Measurements from ENCODE around the gene S1PR1. TPM values are rescaled to one million over a fixed set of nuclear protein-coding genes. Genes with fewer than 3 reads are reported as not detected.

Gene S1PR1
- total RNA-seq, 1 donor from 2014 or later = 85.2 TPM

DNA sequence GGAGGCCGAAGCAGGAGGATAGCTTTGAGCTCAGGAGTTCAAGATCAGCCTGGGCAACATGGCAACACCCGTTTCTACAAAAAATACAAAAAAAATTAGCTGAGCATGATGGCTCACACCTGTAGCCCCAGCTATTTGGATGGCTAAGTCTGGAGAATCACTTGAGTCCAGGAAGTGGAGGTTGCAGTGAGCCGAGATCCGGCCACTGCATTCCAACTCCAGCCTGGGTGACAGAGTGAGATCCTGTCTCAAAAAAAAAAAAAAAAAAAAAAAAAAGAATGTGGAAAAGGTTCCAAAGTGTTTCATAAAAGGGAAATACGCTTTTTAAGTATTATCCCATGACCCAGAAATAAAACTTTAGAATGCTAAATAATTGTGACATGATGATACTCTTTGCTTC is 8.0 kb downstream of the S1PR1 start:
- DNase-seq (no peak), ATAC-seq (ENCODE audit: low read depth) (no peak)
- peaks cover 85% of the 10 kb centered on the region for H3K4me1 Mint-ChIP-seq
- H3K9me3 Mint-ChIP-seq = no peaks in the 10 kb centered on the region
- H3K36me3 Mint-ChIP-seq (ENCODE audit: low read depth) = peaks cover 36% of the 10 kb centered on the region
- TF ChIP-seq, protein P1, sequence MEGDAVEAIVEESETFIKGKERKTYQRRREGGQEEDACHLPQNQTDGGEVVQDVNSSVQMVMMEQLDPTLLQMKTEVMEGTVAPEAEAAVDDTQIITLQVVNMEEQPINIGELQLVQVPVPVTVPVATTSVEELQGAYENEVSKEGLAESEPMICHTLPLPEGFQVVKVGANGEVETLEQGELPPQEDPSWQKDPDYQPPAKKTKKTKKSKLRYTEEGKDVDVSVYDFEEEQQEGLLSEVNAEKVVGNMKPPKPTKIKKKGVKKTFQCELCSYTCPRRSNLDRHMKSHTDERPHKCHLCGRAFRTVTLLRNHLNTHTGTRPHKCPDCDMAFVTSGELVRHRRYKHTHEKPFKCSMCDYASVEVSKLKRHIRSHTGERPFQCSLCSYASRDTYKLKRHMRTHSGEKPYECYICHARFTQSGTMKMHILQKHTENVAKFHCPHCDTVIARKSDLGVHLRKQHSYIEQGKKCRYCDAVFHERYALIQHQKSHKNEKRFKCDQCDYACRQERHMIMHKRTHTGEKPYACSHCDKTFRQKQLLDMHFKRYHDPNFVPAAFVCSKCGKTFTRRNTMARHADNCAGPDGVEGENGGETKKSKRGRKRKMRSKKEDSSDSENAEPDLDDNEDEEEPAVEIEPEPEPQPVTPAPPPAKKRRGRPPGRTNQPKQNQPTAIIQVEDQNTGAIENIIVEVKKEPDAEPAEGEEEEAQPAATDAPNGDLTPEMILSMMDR (IDR thresholded peaks at IDR 0.05) = no peak
- POLR2A ChIA-PET = interaction anchor here (0.6 to 2.0 kb wide), 6 partner anchors 8 to 219 kb away, joined by 3 to 6 read pairs (median 4); partner anchors contain the start of gene DPH5
- peak overlapping the region; percentile 47 for H3K27ac Mint-ChIP-seq
- H3K4me3 Mint-ChIP-seq = no peak overlapping the region
- no peaks in the 10 kb centered on the region for H3K27me3 Mint-ChIP-seq
- intact Hi-C loops (cut with micrococcal nuclease) = loop anchor here (5.0 kb wide), 1 partner anchor 162 kb away; no protein-coding TSS in a partner anchor
- CTCF ChIA-PET = interaction anchor here (5.6 kb wide), 1 partner anchor 43 kb away, joined by 43 read pairs; no protein-coding TSS in a partner anchor

DNA sequence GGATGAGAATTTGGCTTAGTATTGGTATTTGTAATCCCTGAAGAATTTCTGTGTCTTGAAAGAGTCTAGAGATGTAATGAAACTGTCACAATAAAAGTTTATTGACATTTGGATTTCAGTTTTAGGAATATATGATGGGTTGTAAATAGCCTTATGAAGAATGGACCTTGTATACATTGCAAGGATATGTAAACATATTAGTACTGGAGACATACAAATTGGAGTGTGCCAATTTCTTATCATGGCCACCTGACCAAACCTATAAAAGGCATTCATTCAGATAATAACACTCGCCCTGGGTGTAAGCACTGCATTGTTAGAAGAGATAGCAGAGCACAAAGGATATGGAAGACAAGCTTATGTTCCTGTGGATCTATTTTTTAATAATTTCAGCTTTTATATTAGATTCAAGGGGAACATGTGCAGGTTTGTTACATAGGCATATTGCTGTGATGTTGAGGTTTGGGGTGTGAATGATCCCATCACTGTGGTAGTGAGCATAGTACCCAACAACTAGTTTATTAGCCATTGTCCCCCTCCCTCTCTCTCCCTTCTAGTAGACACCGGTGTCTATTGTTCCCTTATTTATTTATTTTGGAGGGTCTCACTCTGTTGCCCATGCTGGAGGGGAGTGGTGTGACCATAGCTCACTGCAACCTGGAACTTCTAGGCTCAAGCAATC is 8.6 kb downstream of the S1PR1 start:
- intact Hi-C loops (cut with micrococcal nuclease) = loop anchor here (5.0 kb wide), 1 partner anchor 162 kb away; no protein-coding TSS in a partner anchor
- Mint-ChIP-seq H3K36me3 (ENCODE audit: low read depth) (peaks cover 31% of the 10 kb centered on the region), H3K4me3 (no peak overlapping the region), H3K27ac (peak overlapping the region; percentile 47), H3K9me3 (no peaks in the 10 kb centered on the region), H3K27me3 (no peaks in the 10 kb centered on the region), H3K4me1 (peaks cover 85% of the 10 kb centered on the region)
- DNase-seq (no peak), ATAC-seq (ENCODE audit: low read depth) (no peak)
- ChIA-PET CTCF (interaction anchor here (1.9 to 5.6 kb wide), 2 partner anchors 10 to 42 kb away, joined by 5 to 43 read pairs; no protein-coding TSS in a partner anchor), POLR2A (interaction anchor here (0.6 to 3.7 kb wide), 6 partner anchors 8 to 220 kb away, joined by 3 to 154 read pairs (median 3); partner anchors contain the start of genes DPH5 and S1PR1)
- TF ChIP-seq, protein P1 (IDR thresholded peaks at IDR 0.05) = no peak

DNA sequence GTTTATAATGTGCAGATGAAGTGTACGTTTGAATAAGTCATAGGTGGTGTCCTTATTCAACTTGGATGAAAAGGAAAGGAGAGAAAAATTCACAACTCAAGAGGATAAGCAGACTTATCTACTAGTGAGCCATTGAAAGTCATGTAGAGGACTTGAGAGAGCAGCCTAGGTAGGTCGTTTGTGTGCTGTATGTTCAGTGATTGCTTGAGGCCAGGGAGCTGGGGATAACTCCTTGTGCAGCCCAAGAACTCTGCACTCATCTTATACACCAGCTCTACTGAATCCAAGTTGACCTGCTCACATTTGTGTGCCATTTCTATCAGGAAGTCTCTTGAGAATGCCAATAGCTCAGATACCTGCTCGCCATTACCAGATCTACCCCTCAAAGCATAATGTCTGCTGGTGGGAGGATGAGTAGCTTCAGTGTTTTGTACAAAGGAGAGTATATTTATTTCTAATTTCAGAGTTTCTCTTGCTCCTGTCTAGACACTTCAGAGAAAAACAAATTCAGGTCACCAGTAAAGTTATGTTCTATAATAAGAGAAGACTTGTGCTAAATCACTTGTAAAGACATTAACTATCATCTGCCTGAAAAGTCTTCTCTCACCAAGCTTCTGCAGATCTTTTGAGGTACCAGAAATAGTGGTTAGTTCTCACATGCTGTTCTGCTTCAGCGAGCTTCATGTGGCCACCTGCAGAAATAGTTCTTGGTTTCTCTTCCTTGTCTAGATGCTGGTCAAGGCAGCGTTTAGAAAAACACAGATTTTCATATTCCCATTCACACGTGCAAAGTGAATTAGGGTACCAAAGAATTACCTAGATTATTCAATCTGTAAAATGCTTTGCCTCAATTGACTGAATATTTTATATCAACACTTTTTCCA is 10.8 kb downstream of the S1PR1 start:
- CTCF ChIA-PET = interaction anchor here (0.8 to 5.6 kb wide), 7 partner anchors 10 to 190 kb away, joined by 3 to 43 read pairs (median 7); partner anchors contain the start of gene S1PR1
- Mint-ChIP-seq H3K4me3 (peak overlapping the region; percentile 44), H3K9me3 (no peaks in the 10 kb centered on the region), H3K27me3 (no peaks in the 10 kb centered on the region), H3K4me1 (peaks cover 82% of the 10 kb centered on the region), H3K36me3 (ENCODE audit: low read depth) (peaks cover 11% of the 10 kb centered on the region), H3K27ac (peak overlapping the region; percentile 82)
- intact Hi-C loops (cut with micrococcal nuclease) = loop anchor here (1.0 to 5.0 kb wide), 3 partner anchors 9 to 160 kb away; no protein-coding TSS in a partner anchor
- POLR2A ChIA-PET = interaction anchor here (0.5 to 3.7 kb wide), 17 partner anchors 10 to 228 kb away, joined by 3 to 154 read pairs (median 4); partner anchors contain the start of gene S1PR1
- ATAC-seq (ENCODE audit: low read depth) (peak; percentile 89), DNase-seq (no peak)
- TF ChIP-seq, protein P1 (IDR thresholded peaks at IDR 0.05) = no peak

DNA sequence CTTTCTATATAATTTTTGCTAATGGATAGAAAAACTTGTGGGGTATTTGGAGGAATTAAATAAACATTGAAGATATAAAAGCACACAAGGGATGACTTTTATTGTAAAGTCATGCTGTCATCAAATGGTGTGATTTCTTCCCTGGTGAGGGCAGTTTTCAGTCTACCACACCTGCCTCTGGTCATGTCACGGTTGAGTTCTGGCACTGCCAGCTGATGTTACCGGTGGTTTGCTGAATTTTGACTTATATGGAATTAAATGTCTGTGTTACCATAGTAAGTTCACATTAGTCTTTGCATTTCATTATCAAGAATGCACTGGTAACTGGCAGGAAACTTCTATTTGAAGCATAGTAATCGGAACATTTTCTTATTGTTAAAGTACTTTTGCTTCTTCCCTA is 13.4 kb downstream of the S1PR1 start:
- Mint-ChIP-seq H3K4me1 (peaks cover 64% of the 10 kb centered on the region), H3K9me3 (no peaks in the 10 kb centered on the region), H3K36me3 (ENCODE audit: low read depth) (no peaks in the 10 kb centered on the region), H3K27me3 (no peaks in the 10 kb centered on the region), H3K4me3 (peak overlapping the region; percentile 35), H3K27ac (peak overlapping the region; percentile 63)
- intact Hi-C loops (cut with micrococcal nuclease) = no loop called here
- ATAC-seq (ENCODE audit: low read depth) = no peak
- POLR2A ChIA-PET = interaction anchor here (1.6 to 2.5 kb wide), 3 partner anchors 12 to 43 kb away, joined by 6 to 9 read pairs (median 8); partner anchors contain the start of gene S1PR1
- no peak for DNase-seq
- TF ChIP-seq, protein P1 (IDR thresholded peaks at IDR 0.05) = no peak
- CTCF ChIA-PET = interaction anchor here (1.0 to 3.7 kb wide), 3 partner anchors 12 to 38 kb away, joined by 3 to 33 read pairs (median 24); partner anchors contain the start of gene S1PR1

Measured in activated B cell treated with CpG ODN at 0.5 μM for 24 hours (primary cell).